Psoas muscle (tissue), 8 donors: ENCODE data around the gene MPHOSPH9. TPM values are rescaled to one million over a fixed set of nuclear protein-coding genes. Genes with fewer than 3 reads are reported as not detected.

Experiments
- ATAC-seq, 4 donors: fragments of 200-7000 bp; cut with Tn5 transposase; one replicate each; pipeline ENCODE4 v1.9.1; 2020; ENCODE audit warnings: moderate library complexity in 3 of 4, mild to moderate bottlenecking in 2 of 4
- DNase-seq, 2 donors: peaks; one replicate each; pipeline ENCODE4 v3.0.0-alpha.2; 2020
- H3K27ac ChIP-seq: fragments of 200-600 bp; one replicate; pipeline ENCODE4 v1.8.0; 2022
- H3K27me3 ChIP-seq, 3 donors: fragments of 200-600 bp in 1 of 3; one replicate each; pipeline versions ENCODE4 v1.6.1 to v1.8.0; 2013 to 2022; ENCODE audit warnings: low read length in 2 of 3, mild to moderate bottlenecking in 2 of 3, moderate library complexity in 1 of 3; ENCODE audit not compliant: insufficient read depth in 3 of 3
- H3K36me3 ChIP-seq, 2 donors: fragments of 200-600 bp in 1 of 2; one replicate each; pipeline versions ENCODE4 v1.6.1 to v1.8.0; 2013 to 2022; ENCODE audit warnings: low read depth in 1 of 2, mild to moderate bottlenecking in 1 of 2, moderate library complexity in 1 of 2; ENCODE audit not compliant: insufficient read depth in 1 of 2
- H3K4me1 ChIP-seq: fragments of 200-600 bp; one replicate; pipeline ENCODE4 v1.8.0; 2022
- H3K4me3 ChIP-seq: fragments of 200-600 bp; one replicate; pipeline ENCODE4 v1.8.0; 2022; ENCODE audit warnings: mild to moderate bottlenecking
- H3K9me3 ChIP-seq: fragments of 200-600 bp; one replicate; pipeline ENCODE4 v1.8.0; 2022
- CTCF ChIP-seq: fragments of 200-600 bp; IDR thresholded peaks from one replicate; pipeline ENCODE4 v1.8.0; 2022; ENCODE audit warnings: antibody characterized with exemption
- WGBS, 3 donors: extraction: QIAGEN DNeasy Blood & Tissue Kit; methylation state at CpG; one replicate each; pipeline versions ENCODE4 v1.1.6 to v1.1.7; 2013; 5-methylcytosine and 5-hydroxymethylcytosine counted together
- intact Hi-C, 2 donors: fragments of 100-400 bp; cut with DNase I; formaldehyde crosslinking; loops; one replicate each; pipeline versions ENCODE4 v1.11.0 to v1.14.2; 2022
- polyA plus RNA-seq, 3 donors: library from polyadenylated mRNA; stranded (reverse); fragments of 200-250 nt; gene quantifications; one replicate each; pipeline ENCODE4 v1.2.3, GENCODE V29; 2013
- total RNA-seq, 4 donors: library from RNA; stranded (reverse); fragmentation: NEBNext Ultra II Directional in 2 of 4; extraction: Animal tissue kit (Norgen Biotek cat#: 25700) in 2 of 4; gene quantifications; one replicate each; pipeline versions ENCODE4 v1.2.1 to v1.2.4, GENCODE V29; 2021 to 2023
- donor health status: healthy with polysubstance abuse.
- donor health status: DM: no; HTN: no; CAD: no; lungs with moderate emphysema.
- donor health status: Bipolar disorder and iron deficiency.
- donor health status: healthy.
- donor health status: DM: yes; HTN: yes; CAD: no.
- donor health status: DM: no; HTN: no; CAD: no.
- donor health status: DM: no; HTN: no; CAD: no.
- donor health status: DM: yes; HTN: yes; CAD: no.

Gene MPHOSPH9
- total and polyA plus RNA-seq, 7 donors = 3.2 to 14.4 (median 8.7) TPM

- no peak for TF ChIP-seq CTCF
- Histone ChIP-seq H3K4me3 (no peak overlapping the region), H3K27me3 (no peaks in the 10 kb centered on the region), H3K4me1 (peaks cover 19% of the 10 kb centered on the region), H3K36me3 (no peaks in the 10 kb centered on the region), H3K27ac (no peak overlapping the region), H3K9me3 (no peaks in the 10 kb centered on the region)
- 79 to 83% (median 81%) methylated on average over 2 of the region's 2 CpGs for WGBS, 3 donors
- ATAC-seq (no peak), DNase-seq (no peak)
- intact Hi-C loops = loop anchor here in 1 of 2 donors (10.0 kb wide), 1 partner anchor 50 kb away; no protein-coding TSS in a partner anchor
Measured at GRCh38 chr12:123145211-123145610, 87.7 kb downstream of the MPHOSPH9 start.

GRCh38 chr12:123143736-123144461 lies 89.0 kb downstream of the MPHOSPH9 start:
- no peaks in the 10 kb centered on the region for H3K27me3 ChIP-seq
- WGBS, 3 donors = 88 to 95% (median 91%) methylated on average over 4 of the region's 4 CpGs
- H3K9me3 ChIP-seq = no peaks in the 10 kb centered on the region
- no peak for DNase-seq
- peaks cover 25% of the 10 kb centered on the region for H3K4me1 ChIP-seq
- intact Hi-C loops = loop anchor here in 1 of 2 donors (10.0 kb wide), 1 partner anchor 49 kb away; no protein-coding TSS in a partner anchor
- H3K36me3 ChIP-seq = no peaks in the 10 kb centered on the region
- no peak overlapping the region for H3K4me3 ChIP-seq
- ATAC-seq = no peak
- no peak for TF ChIP-seq CTCF
- H3K27ac ChIP-seq = no peak overlapping the region

- intact Hi-C loops = loop anchor here in 1 of 2 donors (10.0 kb wide), 1 partner anchor 48 kb away; no protein-coding TSS in a partner anchor
- ATAC-seq (no peak), DNase-seq (no peak)
- no peaks in the 10 kb centered on the region for H3K27me3 ChIP-seq
- TF ChIP-seq CTCF = no peak
- peaks cover 25% of the 10 kb centered on the region for H3K4me1 ChIP-seq
- no peaks in the 10 kb centered on the region for H3K9me3 ChIP-seq
- no peaks in the 10 kb centered on the region for H3K36me3 ChIP-seq
- no peak overlapping the region for H3K4me3 ChIP-seq
- H3K27ac ChIP-seq = no peak overlapping the region
- 83 to 91% (median 87%) methylated on average over 11 of the region's 11 CpGs for WGBS, 3 donors
Measured at GRCh38 chr12:123142921-123143735, 89.8 kb downstream of the MPHOSPH9 start.

- 82 to 87% (median 83%) methylated on average over 5 of the region's 5 CpGs for WGBS, 3 donors
- Histone ChIP-seq H3K27me3 (no peaks in the 10 kb centered on the region), H3K9me3 (no peaks in the 10 kb centered on the region), H3K36me3 (no peaks in the 10 kb centered on the region), H3K4me3 (no peak overlapping the region), H3K4me1 (peaks cover 25% of the 10 kb centered on the region), H3K27ac (peak overlapping the region; percentile 48)
- no peak for DNase-seq
- ATAC-seq = no peak
- intact Hi-C loops = loop anchor here in 1 of 2 donors (10.0 kb wide), 1 partner anchor 48 kb away; no protein-coding TSS in a partner anchor
- no peak for TF ChIP-seq CTCF
Measured at GRCh38 chr12:123142518-123142840, 90.5 kb downstream of the MPHOSPH9 start.
